SK-N-MC (cell line): ENCODE measurements around the gene RAD23A.

Experiments
- EZH2 ChIP-seq: fragments of 200-600 bp; sonication (generic); IDR thresholded peaks from one replicate; pipeline ENCODE4 v1.6.1; 2017; ENCODE audit warnings: antibody characterized with exemption
- FOXP2 ChIP-seq: optimal IDR thresholded peaks from 2 replicates; pipeline ENCODE3; 2011; ENCODE audit warnings: mild to moderate bottlenecking, moderate library complexity; ENCODE audit not compliant: insufficient read depth; ENCODE audit errors: extremely low read length, control extremely low read depth
- POLR2AphosphoS5 ChIP-seq: IDR thresholded peaks from 2 replicates; pipeline ENCODE4 v1.6.1; 2012; ENCODE audit warnings: mild to moderate bottlenecking, low read depth, low read length, borderline replicate concordance

DNA sequence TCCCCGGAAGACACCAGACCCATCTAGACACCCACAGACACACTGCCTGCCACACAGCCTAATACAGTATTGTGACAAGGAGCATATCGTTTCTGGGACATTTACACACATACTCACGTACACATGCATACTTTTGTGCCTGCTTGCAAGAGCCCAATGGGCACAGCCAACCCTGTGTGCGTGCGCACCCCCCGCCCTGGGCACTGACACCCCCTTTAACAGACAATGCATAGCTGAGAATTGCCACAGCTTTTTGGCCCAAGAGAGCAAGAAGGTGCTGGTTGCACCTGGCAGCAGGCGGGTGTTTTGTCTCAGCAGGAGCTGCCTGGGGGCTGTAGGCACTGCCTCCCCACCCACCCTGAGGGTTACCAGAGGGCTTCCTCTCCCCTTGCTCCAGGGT, 47.9 kb downstream of the RAD23A start:
- TF ChIP-seq POLR2AphosphoS5 (no peak), EZH2 (no peak), FOXP2 (no peak)
